Astrocyte of the hippocampus (primary cell): ENCODE results near the gene MYO18B.
"Not testable (repeated sequence)": the region's sequence is repeated elsewhere in the genome, so short reads cannot be mapped to it uniquely, and the experiment has no call there.

Experiments
- DNase-seq: peaks from one replicate; pipeline ENCODE4 v3.0.0; 2011; ENCODE audit warnings: low read depth, low spot score

The MYO18B gene

GRCh38 chr22:25942115-25942855, 200.3 kb downstream of the MYO18B start:
- DNase-seq = no peak

- no peak for DNase-seq
These were observed 200.9 kb downstream of the MYO18B start for GRCh38 chr22:25942856-25943411.

- no peak for DNase-seq
These were observed 208.1 kb downstream of the MYO18B start for GRCh38 chr22:25950111-25950510.

GRCh38 chr22:25953276-25953675, 211.3 kb downstream of the MYO18B start:
- no peak for DNase-seq

- DNase-seq = no peak
These were observed 211.9 kb downstream of the MYO18B start for GRCh38 chr22:25953919-25954318.

- DNase-seq = no peak
These were observed 213.3 kb downstream of the MYO18B start for GRCh38 chr22:25955323-25955722.

GRCh38 chr22:25956801-25957200, 214.8 kb downstream of the MYO18B start:
- DNase-seq = no peak

GRCh38 chr22:25959818-25960774, 218.1 kb downstream of the MYO18B start:
- no peak for DNase-seq

- DNase-seq = no peak
These were observed 219.7 kb downstream of the MYO18B start for GRCh38 chr22:25961699-25962098.

GRCh38 chr22:25962711-25963110, 220.7 kb downstream of the MYO18B start:
- no peak for DNase-seq

- DNase-seq = no peak
These were observed 223.2 kb downstream of the MYO18B start for GRCh38 chr22:25964961-25965730.

GRCh38 chr22:25966448-25966913, 224.5 kb downstream of the MYO18B start:
- no peak for DNase-seq

- no peak for DNase-seq
These were observed 227.3 kb downstream of the MYO18B start for GRCh38 chr22:25969286-25969685.

GRCh38 chr22:25969901-25970300, 227.9 kb downstream of the MYO18B start:
- DNase-seq = no peak

- DNase-seq = no peak
These were observed 228.5 kb downstream of the MYO18B start for GRCh38 chr22:25970374-25970911.

GRCh38 chr22:25970999-25971811, 229.2 kb downstream of the MYO18B start:
- DNase-seq = no peak

GRCh38 chr22:25972397-25972796, 230.4 kb downstream of the MYO18B start:
- no peak for DNase-seq

- DNase-seq = no peak
These were observed 234.4 kb downstream of the MYO18B start for GRCh38 chr22:25976356-25976755.

- no peak for DNase-seq
These were observed 238.0 kb downstream of the MYO18B start for GRCh38 chr22:25979968-25980367.

- DNase-seq = not testable (repeated sequence)
These were observed 242.9 kb downstream of the MYO18B start for GRCh38 chr22:25984911-25985310.
